Omental fat pad (tissue), 4 donors: ENCODE measurements around the gene BANF2. TPM values are rescaled to one million over a fixed set of nuclear protein-coding genes. Genes with fewer than 3 reads are reported as not detected.

Source experiments
- ATAC-seq: fragments of 150-250 bp; one replicate; pipeline ENCODE4 v1.9.1; 2016; ENCODE audit warnings: mild to moderate bottlenecking, moderate library complexity; ENCODE audit not compliant: low FRiP score
- DNase-seq: peaks from one replicate; pipeline ENCODE4 v3.0.0-alpha.2; 2019; ENCODE audit warnings: low spot score
- total RNA-seq, 4 donors: library from RNA; depleted of rRNA; stranded (reverse); fragments of >200 nt; gene quantifications; one replicate each; pipeline ENCODE4 v1.1.0, GENCODE V29; 2016
- TF ChIP-seq, protein P1 (sequence below), 3 donors: fragments of 450-650 bp; IDR thresholded peaks; one replicate each; pipeline ENCODE4 v1.5.1; 2016 to 2017; ENCODE audit warnings: antibody characterized with exemption in 3 of 3, mild to moderate bottlenecking in 3 of 3, moderate library complexity in 2 of 3

Gene BANF2
- total RNA-seq, 4 donors from 2014 or later, result not detected

DNA sequence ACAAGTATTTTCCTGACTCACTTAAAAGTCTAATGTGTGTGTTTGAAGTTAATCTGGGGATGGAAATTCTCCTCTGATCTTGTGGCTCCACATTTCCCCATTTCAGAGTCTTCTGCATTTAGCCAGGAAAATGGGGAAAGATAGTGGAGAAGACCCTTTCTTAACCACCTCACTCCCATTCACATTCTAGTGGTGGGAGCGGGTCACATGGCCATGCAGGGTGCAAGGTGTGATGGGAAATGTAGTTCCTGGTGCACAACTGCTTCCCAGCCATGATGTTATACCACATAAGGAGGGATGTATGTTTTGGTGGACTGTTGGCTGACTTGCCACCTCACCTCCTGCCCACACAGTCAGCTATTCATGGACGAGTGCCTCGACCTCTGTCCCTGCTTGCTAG, 61.8 kb downstream of the BANF2 start:
- ATAC-seq (no peak), DNase-seq (no peak)
- TF ChIP-seq, protein P1, sequence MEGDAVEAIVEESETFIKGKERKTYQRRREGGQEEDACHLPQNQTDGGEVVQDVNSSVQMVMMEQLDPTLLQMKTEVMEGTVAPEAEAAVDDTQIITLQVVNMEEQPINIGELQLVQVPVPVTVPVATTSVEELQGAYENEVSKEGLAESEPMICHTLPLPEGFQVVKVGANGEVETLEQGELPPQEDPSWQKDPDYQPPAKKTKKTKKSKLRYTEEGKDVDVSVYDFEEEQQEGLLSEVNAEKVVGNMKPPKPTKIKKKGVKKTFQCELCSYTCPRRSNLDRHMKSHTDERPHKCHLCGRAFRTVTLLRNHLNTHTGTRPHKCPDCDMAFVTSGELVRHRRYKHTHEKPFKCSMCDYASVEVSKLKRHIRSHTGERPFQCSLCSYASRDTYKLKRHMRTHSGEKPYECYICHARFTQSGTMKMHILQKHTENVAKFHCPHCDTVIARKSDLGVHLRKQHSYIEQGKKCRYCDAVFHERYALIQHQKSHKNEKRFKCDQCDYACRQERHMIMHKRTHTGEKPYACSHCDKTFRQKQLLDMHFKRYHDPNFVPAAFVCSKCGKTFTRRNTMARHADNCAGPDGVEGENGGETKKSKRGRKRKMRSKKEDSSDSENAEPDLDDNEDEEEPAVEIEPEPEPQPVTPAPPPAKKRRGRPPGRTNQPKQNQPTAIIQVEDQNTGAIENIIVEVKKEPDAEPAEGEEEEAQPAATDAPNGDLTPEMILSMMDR (IDR thresholded peaks at IDR 0.05), result no peak

DNA sequence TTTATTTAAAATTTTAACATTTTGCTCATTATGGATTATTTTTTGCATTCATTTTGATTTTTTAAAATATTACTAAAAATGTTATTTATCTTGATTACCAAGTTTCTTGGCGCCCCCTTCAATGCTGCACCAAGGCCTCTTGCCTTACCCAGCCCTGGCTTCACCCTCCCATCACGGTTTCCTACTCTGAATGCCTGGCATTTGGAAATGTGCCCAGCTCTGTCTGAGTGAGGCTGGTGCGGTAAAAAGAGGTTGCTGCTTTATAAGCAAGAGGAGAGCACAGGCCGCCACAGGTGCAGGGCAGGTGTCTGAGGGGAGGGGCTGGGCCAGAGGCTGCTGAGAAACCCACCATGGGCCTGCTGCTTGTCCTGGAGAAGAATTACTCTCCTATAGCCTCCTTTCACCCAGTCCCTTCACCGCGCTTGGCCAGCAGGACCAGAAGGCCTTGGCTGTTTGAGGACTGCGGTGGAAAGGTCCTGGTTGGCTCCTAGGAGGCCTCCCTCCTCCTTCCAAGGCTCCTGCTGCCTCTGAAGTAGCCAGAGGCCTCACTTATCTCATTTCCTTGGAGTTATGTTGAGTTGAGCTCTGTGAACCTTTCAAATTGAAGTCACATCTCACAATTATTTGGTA, 62.6 kb downstream of the BANF2 start:
- TF ChIP-seq, protein P1 (IDR thresholded peaks at IDR 0.05), result no peak
- no peak for DNase-seq
- no peak for ATAC-seq

DNA sequence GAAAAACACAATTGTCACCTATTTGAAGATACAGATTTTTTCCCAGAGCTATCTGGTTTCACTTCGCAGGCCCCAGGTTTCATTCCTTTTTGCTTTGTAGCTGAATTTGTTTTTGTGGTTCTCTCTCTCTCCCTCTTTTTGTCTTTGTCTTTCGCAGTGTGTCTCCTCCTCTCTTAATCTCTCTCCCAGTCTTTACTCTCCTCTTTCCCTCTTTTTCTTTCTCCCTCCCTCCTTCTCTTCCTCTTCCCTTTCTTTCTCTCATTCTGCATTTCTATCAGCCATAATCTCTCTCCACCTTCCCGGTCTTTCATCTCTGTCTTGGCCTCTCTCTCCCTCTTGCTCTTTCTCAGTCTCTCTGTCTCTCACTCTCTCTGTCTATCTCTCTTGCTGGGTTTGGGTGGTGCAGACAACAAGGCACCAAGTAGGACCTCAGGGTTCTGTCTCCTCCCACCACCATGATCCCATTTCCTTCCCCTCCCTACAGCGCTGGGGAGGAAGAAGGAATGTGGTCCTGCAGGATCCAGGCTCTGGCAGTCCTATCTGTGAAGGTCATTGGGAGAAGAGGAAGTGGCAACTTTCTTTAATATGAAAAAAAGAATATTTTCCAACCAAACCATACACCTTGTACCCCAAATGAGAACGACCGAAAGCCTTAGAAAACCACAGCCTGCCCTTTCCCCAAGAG, 63.2 kb downstream of the BANF2 start:
- DNase-seq, result no peak
- no peak for ATAC-seq
- TF ChIP-seq, protein P1 (IDR thresholded peaks at IDR 0.05), result no peak

DNA sequence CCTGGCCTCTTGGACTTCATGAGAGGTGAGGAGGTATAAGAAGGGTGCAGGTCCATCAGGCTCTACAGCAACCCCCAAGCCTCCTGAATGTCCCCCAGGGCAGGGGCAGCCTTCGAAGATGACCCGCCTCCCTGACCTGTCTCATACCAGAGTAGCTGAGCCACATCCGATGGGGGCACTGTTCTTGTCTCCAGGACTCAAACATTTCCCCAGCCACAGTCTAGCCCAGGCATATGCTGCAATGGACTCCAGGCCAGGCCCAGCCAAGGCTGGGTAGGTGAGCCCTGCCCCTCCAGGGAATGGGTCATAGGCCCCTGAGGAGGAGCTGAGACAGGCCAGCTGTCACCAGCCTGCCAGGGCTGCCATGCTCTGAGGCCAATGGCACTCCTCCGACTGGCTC, 65.3 kb downstream of the BANF2 start:
- TF ChIP-seq, protein P1 (IDR thresholded peaks at IDR 0.05), result no peak
- no peak for ATAC-seq
- no peak for DNase-seq

DNA sequence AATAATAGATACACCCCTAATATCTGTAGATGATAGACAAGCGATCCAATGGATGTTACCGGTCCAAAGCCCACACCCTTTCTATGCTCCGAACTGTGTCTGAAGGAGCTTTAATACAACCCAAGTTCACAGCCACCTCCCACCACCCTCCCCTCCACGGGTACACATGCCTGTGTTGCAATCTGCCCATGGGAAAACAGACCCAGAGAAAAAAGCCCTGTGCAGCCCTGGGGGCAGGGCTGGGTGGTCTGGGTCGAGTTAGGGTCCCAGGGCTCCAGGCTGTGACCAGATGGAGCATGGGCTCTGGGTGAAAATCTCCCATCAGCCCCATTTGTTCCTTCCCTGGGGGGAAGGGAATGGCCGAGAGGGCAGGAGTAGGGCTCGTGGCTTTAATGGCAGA, 65.8 kb downstream of the BANF2 start:
- TF ChIP-seq, protein P1 (IDR thresholded peaks at IDR 0.05), result no peak
- ATAC-seq (no peak), DNase-seq (no peak)

DNA sequence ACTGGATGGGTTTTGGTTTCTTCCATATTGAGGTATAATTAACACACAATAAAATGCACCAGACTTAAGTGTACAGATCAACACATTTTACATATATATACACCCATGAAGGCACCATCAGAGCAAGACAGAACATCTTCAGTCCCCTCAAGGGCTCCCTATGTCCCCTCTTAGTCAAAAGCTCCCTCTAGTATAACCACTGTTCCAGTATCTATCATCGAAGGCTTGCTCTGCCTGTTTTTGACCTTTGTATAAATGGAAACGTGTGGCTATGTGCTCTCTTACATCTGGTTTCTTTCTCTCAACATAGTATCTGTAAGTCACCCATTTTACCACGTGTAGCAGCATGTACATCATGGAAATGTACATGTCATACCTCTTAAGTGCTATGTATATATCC, 66.5 kb downstream of the BANF2 start:
- no peak for DNase-seq
- TF ChIP-seq, protein P1 (IDR thresholded peaks at IDR 0.05), result no peak

DNA sequence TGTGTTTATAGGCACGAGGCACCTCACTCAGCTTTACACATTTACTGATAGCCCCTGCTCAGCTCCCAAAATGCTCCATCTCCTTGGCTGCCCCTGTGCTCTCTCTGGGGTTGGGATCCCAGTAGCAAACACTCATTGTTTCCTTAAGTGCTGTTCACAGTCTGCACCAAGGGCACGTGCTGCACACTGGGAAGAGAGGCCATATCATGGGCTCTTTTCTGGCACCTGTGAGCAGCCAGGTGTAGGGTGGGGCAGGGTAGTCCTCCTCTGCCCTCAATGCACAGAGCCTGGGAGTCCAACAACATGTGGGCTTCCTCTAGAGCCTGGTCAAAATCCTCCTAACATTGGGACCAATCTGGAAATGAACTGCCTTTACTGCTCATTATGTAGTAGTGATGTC, 67.9 kb downstream of the BANF2 start:
- TF ChIP-seq, protein P1 (IDR thresholded peaks at IDR 0.05), result no peak
- DNase-seq (no peak), ATAC-seq (no peak)

More for the DNA sequence above, 66.5 kb downstream of the BANF2 start:
- no peak for ATAC-seq
